Adipose tissue (tissue), 3 donors: ENCODE measurements around the gene CRELD1. TPM values are rescaled to one million over a fixed set of nuclear protein-coding genes. Genes with fewer than 3 reads are reported as not detected.
A peak's percentile ranks its signal among the peaks of the same experiment; 100 is the strongest.

Source experiments
- H3K27ac ChIP-seq: one replicate; pipeline ENCODE4 v1.5.1; 2013; ENCODE audit warnings: low read depth, low read length
- WGBS, 3 donors: extraction: QIAGEN DNeasy Blood & Tissue Kit; methylation state at CpG; one replicate each; pipeline ENCODE4 v1.1.7; 2013; 5-methylcytosine and 5-hydroxymethylcytosine counted together
- polyA plus RNA-seq, 3 donors: library from polyadenylated mRNA; stranded (reverse); fragments of 200-250 nt; gene quantifications; one replicate each; pipeline ENCODE4 v1.2.3, GENCODE V29; 2013
- donor health status: healthy with polysubstance abuse.
- donor health status: Bipolar disorder and iron deficiency.
- donor health status: healthy.

CRELD1 gene
- polyA plus RNA-seq, 3 donors = 28.4 to 36.0 (median 33.8) TPM

GRCh38 chr3:9902372-9903237 is 31.0 kb upstream of the CRELD1 start, which contains the start of gene IL17RE:
Gene IL17RE (plus strand): TSS chr3:9902848. CDS start chr3:9902933, 85 bp downstream.
- WGBS, 3 donors = 12 to 62% (median 46%) methylated on average over 13 of the region's 13 CpGs
- no peak within 1 kb of the TSS for H3K27ac ChIP-seq

GRCh38 chr3:9903238-9903624 is 30.4 kb upstream of the CRELD1 start:
- WGBS, 3 donors = 7 to 20% (median 19%) methylated on average over 4 of the region's 4 CpGs
- H3K27ac ChIP-seq = no peak overlapping the region

GRCh38 chr3:9903904-9904303 is 29.7 kb upstream of the CRELD1 start:
- WGBS, 3 donors = 63 to 91% (median 90%) methylated on average over 4 of the region's 4 CpGs

GRCh38 chr3:9906480-9906879 is 27.2 kb upstream of the CRELD1 start:
- WGBS, 3 donors = 89 to 93% (median 90%) methylated on average over 5 of the region's 5 CpGs
- H3K27ac ChIP-seq = no peak overlapping the region

More at GRCh38 chr3:9903904-9904303, 29.7 kb upstream of the CRELD1 start:
- H3K27ac ChIP-seq = no peak overlapping the region

- 91 to 100% (median 94%) methylated on average over 3 of the region's 3 CpGs for WGBS, 3 donors
Observed at GRCh38 chr3:9908286-9908685, 25.3 kb upstream of the CRELD1 start.

GRCh38 chr3:9909221-9910013 is 24.2 kb upstream of the CRELD1 start:
- H3K27ac ChIP-seq = no peak overlapping the region
- 81 to 89% (median 83%) methylated on average over 7 of the region's 7 CpGs for WGBS, 3 donors

More at GRCh38 chr3:9908286-9908685, 25.3 kb upstream of the CRELD1 start:
- no peak overlapping the region for H3K27ac ChIP-seq

GRCh38 chr3:9911863-9912262 is 21.8 kb upstream of the CRELD1 start:
- WGBS, 3 donors = 55 to 89% (median 75%) methylated on average over 8 of the region's 8 CpGs

GRCh38 chr3:9912294-9912935 is 21.2 kb upstream of the CRELD1 start:
- WGBS, 3 donors = 52 to 76% (median 66%) methylated on average over 7 of the region's 7 CpGs
- H3K27ac ChIP-seq = no peak overlapping the region

More at GRCh38 chr3:9911863-9912262, 21.8 kb upstream of the CRELD1 start:
- no peak overlapping the region for H3K27ac ChIP-seq

- 56 to 79% (median 65%) methylated on average over 5 of the region's 5 CpGs for WGBS, 3 donors
Observed at GRCh38 chr3:9913601-9914000, 20.0 kb upstream of the CRELD1 start.

GRCh38 chr3:9914011-9914410 is 19.6 kb upstream of the CRELD1 start:
- 36 to 74% (median 58%) methylated on average over 1 of the region's 1 CpG for WGBS, 3 donors
- H3K27ac ChIP-seq = no peak overlapping the region

More at GRCh38 chr3:9913601-9914000, 20.0 kb upstream of the CRELD1 start:
- no peak overlapping the region for H3K27ac ChIP-seq

GRCh38 chr3:9914559-9915253 is 18.9 kb upstream of the CRELD1 start:
- 19 to 31% (median 22%) methylated on average over 15 of the region's 15 CpGs for WGBS, 3 donors
- peak overlapping the region; percentile 17 for H3K27ac ChIP-seq

- 0 to 1% (median 0%) methylated on average over 73 to 98 of the region's 99 CpGs for WGBS, 3 donors
- H3K27ac ChIP-seq = peak overlapping the region; percentile 29
Observed at GRCh38 chr3:9915254-9916141, 18.1 kb upstream of the CRELD1 start.

GRCh38 chr3:9916346-9916733 is 17.3 kb upstream of the CRELD1 start:
- 34 to 51% (median 46%) methylated on average over 7 of the region's 7 CpGs for WGBS, 3 donors
- H3K27ac ChIP-seq = peak overlapping the region; percentile 55

GRCh38 chr3:9916734-9917680 is 16.6 kb upstream of the CRELD1 start, which contains the start of gene IL17RC:
Gene IL17RC (plus strand): TSS chr3:9917098. CDS start chr3:9917316, 218 bp downstream.
- peak within 1 kb of the TSS; percentile 55 for H3K27ac ChIP-seq
- WGBS, 3 donors = 3 to 17% (median 11%) methylated on average over 19 of the region's 19 CpGs

- H3K27ac ChIP-seq = no peak overlapping the region
- 54 to 84% (median 82%) methylated on average over 10 of the region's 10 CpGs for WGBS, 3 donors
Observed at GRCh38 chr3:9917820-9918219, 15.8 kb upstream of the CRELD1 start.
